NOMO-1 (cell line): ENCODE data around the gene CLIP2.
"Not testable (repeated sequence)": the region's sequence is repeated elsewhere in the genome, so short reads cannot be mapped to it uniquely, and the experiment has no call there.

Experiments used
- DNase-seq, 2 experiments: peaks; one replicate each; lab custom pipeline; 2025; ENCODE audit not compliant: unreplicated experiment in 2 of 2; lab: John Stamatoyannopoulos, UW

The CLIP2 gene

DNA sequence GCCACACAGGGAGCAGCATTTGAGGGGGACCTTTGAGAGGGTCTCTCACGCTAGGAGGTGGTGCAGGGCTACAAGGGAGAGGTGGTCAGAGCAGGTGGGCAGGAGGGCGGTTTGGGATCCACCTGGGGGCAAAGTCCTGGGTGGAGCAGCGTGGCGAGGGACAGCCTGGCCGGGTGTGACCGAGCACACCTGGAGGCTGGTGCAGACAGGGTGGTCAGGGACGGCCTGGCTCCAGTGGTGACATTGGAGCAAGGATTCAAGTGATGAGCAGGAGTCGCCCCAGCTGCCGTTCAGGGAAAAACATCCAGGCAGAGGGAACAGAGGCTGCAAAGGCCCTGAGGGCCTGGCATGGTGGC, 36.0 kb downstream of the CLIP2 start:
- DNase-seq = no peak

DNA sequence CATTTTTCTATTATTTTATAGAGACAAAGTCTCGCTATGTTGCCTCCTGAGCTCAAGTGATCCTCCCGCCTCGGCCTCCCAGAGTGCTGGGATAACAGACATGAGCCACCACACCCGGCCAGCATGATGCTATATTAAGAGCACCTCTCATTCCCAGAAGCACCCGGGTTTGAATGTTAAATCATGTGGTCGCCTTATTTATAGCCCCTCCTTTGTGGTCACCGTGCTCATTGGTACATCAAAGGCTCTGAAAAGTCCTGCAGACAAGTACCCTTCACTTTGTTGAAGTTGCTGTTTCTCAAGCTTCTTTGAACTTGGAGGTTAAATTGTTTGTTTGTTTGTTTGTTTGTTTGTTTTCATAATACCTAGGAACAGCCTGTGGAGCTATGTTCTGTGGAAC, 40.0 kb downstream of the CLIP2 start:
- no peak for DNase-seq

DNA sequence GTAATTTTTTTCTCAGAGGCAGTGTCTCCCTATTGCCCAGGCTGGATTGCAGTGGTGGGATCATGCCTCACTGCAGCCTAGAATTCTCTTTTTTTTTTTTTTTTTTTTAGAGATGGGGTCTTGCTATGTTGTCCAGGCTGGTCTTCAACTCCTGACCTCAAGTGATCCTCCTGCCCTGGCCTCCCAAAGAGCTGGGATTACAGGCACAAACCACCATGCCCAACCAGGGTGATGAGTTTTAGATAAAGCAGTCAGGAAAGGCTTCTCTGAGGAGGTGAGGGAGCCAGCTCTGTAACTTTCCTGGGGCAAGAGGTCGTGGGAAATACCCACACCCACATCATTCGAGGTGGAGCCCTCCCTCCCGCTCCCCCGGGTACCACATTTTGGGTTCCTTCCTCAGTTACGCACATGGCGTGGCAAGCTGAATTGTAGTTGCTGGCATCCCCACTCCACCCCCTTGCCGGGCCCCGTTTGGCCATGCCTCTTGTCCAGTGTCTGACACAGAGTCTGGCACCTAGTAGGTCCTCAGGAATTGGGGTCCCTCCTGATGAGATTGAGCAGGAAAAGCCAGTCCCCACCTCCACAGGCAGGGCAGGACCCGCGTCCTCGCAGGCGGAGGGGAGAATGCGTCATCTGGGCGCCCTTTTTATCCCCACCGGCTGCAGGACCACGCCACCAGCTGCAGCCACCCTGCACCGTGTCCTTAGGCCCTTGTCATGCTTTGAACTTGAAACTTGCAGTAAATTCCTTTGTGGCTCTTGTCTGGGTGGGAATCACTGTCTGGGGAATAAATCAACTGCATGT, 43.4 kb downstream of the CLIP2 start:
- no peak for DNase-seq

- DNase-seq = no peak
These were observed 44.8 kb downstream of the CLIP2 start for GRCh38 chr7:74334030-74334429.

GRCh38 chr7:74337926-74338325, 48.7 kb downstream of the CLIP2 start:
- no peak for DNase-seq

DNA sequence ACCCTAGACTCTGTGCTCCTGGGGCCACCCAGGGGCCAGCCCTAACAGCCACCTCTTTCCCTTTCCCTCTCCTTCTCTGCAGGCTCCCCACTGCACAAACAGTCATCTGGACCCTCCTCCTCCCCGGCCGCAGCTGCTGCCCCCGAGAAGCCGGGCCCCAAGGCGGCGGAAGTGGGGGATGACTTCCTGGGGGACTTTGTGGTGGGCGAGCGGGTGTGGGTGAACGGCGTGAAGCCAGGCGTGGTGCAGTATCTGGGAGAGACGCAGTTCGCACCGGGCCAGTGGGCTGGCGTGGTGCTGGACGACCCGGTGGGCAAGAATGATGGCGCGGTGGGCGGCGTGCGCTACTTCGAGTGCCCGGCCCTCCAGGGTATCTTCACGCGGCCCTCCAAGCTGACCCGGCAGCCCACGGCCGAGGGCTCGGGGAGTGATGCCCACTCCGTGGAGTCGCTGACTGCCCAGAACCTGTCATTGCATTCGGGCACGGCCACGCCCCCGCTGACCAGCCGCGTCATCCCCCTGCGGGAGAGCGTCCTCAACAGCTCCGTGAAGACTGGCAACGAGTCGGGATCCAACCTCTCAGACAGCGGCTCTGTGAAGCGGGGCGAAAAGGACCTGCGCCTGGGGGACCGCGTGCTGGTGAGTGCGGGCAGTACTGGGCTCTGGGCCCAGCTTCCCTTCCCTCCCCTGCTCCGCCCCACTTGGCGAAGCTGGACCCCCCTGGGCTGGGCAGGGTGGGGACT, 49.3 kb downstream of the CLIP2 start:
- DNase-seq = no peak

DNA sequence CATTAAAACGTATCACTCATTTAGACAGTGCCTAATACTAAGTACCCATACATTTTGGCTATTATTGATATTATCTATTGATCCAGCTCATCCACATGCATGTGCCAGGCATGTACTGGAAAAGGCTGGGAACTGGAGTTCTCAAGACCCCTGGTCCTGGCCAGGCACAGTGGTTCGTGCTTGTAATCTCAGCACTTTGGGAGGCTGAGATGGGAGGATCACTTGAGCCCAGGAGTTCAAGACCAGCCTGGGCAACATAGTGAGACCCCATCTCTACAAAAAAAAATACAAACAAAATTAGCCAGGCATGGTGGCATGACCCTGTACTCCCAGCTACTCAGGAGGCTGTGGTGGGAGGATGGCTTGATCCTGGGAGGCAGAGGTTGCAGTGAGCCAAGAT, 50.4 kb downstream of the CLIP2 start:
- DNase-seq = not testable (repeated sequence)

DNA sequence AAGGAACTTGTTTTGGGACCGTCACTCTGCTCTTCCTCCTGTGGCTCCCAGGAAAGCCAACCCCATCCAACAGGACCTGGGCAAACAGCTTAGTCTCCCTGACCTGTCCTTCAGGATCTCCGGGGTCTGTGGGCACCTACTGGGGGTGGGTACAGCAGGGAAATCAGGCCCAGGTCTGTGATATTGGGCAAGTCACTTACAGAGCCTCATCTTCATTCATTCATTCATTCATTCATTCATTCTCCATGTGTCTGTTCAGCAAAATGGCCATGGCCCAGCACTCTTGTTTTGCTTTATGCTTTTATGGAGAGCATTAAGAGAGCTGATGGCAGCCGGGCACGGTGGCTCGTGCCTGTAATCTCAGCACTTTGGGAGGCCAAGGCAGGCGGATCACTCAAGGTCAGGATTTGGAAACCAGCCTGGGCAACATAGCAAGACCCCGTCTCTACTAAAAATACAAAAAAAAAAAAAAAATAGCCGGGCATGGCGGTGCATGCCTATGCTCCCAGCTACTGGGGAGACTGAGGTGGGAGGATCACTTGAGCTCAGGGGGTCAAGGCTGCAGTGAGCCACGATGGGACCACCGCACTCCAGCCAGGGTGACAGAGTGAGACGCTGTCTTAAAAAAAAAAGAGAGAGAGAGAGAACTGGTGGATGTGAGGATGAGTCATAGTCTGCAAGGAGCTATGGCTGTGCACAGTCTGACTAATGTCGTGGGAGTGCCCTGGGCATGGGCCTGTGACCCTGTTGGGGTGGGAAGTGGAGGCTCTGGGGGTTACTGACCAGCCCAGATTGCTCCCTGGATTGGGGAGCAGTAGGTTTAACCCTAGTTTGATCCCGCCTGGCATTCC, 54.3 kb downstream of the CLIP2 start:
- DNase-seq = no peak

GRCh38 chr7:74344132-74344496, 54.9 kb downstream of the CLIP2 start:
- DNase-seq = no peak

DNA sequence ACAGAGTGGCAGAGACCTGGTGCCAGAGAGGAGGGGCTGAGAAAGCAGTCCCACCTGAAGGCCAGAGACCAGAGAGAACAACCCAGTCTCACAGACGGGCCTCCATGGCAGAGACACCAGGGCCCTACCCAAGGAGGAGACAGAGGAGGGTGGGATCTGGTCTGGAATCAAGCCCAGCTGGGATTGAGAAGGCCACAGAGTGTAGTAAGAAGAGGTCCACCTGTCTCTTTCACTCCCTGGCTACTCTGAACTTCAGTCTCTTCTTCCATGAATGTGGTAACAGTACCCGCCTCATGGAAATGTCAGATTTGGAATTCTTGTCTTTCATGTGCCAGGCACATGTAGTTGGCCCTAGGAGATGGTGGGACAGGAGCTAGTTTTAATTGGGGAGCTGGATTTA, 55.6 kb downstream of the CLIP2 start:
- DNase-seq = no peak

DNA sequence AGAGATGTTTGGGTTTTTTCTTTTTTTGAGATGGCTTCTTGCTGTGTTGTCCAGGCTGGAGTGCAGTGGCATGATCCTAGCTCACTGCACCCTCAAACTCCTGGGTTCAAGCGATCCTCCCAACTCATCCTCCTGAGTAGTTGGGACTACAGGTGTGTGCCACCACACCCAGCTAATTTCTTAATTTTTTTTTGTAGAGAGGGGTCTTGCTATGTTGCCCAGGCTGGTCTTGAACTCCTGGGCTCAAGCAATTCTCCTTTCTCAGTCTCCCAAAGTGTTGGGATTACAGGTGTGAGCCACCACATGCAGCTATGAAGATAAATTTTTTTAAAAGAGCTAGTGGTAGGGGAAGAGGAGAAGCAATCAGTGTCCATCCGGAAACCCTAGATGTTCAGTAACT, 56.8 kb downstream of the CLIP2 start:
- no peak for DNase-seq

GRCh38 chr7:74349621-74350020, 60.4 kb downstream of the CLIP2 start:
- no peak for DNase-seq

- no peak for DNase-seq
These were observed 61.5 kb downstream of the CLIP2 start for GRCh38 chr7:74350751-74351150.

DNA sequence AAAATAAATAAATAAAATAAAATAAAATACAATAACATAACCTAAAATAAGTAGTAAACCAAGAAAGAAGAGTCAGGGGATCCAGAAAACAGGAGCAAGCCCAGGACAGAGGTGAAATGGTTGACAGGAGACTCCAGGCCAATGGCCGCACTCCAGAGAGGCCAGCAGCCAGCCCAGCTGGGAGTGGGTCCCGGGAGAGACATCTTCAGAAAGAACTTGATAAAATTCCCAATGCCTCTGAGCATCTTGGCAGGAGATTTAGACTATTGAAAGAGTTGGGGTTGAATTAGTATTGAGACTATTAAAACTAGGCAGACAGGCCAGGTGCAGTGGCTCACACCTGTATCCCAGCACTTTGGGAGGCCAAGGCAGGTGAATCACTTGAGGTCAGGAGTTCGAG, 62.6 kb downstream of the CLIP2 start:
- DNase-seq = no peak

DNA sequence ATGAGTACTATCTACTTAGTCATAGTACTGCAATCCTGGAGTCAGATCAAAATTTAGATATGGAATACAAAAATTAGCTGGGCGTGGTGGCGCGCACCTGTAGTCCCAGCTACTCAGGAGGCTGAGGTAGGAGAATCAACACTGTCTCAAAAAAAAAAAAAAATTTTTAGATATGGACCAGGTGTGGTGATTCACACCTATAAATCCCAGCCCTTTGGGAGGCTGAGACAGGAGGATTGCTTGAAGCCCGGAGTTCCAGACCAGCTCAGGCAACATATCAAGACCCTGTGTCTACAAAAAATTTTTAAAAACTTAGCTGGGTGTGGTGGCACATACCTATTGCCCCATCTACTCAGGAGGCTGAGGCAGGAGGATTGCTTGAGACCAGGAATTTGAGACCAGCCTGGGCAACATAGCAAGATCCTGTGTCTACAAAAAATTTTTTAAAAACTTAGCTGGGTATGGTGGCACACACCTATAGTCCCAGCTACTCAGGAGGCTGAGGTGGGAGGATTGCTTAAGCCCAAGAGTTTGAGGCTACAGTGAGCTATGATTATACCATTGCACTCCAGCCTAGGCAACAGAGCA, 63.4 kb downstream of the CLIP2 start:
- DNase-seq = not testable (repeated sequence)

DNA sequence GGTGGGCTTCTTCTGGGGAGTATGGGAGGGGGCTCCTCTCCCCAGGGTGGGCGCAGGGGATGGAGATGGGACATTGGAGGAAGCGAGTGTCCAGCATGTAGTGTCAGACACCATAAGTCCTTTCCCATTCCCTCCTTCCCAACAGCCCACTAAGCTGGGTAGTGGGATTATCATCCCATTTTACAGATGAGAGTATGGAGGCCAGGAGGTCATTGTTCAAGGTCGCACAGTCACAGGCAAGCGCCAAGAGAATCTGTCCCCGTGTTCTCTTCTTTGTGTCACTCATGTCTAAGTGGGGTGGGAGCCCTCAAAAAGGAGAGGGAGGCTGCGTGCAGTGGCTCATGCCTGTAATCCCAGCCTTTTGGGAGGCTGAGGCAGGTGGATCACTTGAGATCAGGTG, 64.8 kb downstream of the CLIP2 start:
- DNase-seq = no peak

DNA sequence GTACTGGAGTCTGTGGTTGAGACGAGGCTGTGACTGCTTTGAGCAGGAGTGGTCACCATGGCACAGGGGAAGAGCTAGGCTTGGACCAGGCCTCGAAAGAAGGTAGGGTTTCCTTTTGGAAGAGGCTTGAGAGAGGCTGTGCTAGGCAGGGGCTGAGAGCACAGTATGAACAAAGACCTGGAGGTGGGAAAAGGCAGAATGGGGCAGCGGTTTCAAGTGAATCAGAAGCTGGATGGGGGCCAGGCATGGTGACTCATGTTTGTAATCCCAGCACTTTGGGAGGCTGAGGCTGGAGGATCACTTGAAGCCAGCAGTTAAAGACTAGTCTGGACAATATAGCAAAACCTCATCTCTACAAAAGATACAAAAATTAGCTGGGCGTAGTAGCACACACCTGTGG, 65.9 kb downstream of the CLIP2 start:
- no peak for DNase-seq

- no peak for DNase-seq
These were observed 67.5 kb downstream of the CLIP2 start for GRCh38 chr7:74356589-74357315.

- DNase-seq = no peak
These were observed 70.8 kb downstream of the CLIP2 start for GRCh38 chr7:74360008-74360407.

GRCh38 chr7:74362266-74362665, 73.1 kb downstream of the CLIP2 start:
- DNase-seq = no peak

DNA sequence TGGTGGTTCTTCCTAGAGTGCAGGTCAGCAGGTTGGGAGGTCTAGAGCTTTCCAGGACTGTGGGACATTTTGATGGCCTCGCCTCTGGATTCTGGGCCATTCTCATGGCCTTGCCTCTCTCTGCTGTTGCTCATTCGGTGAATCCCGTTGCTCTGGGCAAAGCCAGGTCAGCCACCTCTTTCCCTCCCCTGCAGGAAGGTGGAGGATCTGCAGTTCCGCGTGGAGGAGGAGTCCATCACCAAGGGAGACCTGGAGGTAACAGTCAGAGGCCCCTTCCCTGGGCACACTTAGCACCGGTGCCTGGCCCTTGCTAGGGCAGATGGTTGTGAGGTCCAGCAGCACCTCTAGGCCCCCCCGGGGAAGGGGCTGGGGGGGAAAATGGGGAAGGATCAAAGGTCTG, 74.9 kb downstream of the CLIP2 start:
- DNase-seq = no peak
